Chondrocyte (in vitro differentiated cells): Measurements from ENCODE around the gene GCNA. TPM values are rescaled to one million over a fixed set of nuclear protein-coding genes. Genes with fewer than 3 reads are reported as not detected.

Experiments used
- DNase-seq: peaks from one replicate; pipeline ENCODE4 v3.0.0; 2021; ENCODE audit warnings: mixed read lengths, low spot score
- H3K27ac Mint-ChIP-seq: one replicate; pipeline ENCODE4 v1.8.0; 2021; ENCODE audit warnings: mild to moderate bottlenecking, moderate library complexity, mixed read lengths; ENCODE audit not compliant: unreplicated experiment
- H3K27me3 Mint-ChIP-seq: 2 replicates; pipeline ENCODE4 v1.8.0; 2021; ENCODE audit warnings: low read depth, mixed read lengths
- H3K36me3 Mint-ChIP-seq: 2 replicates; pipeline ENCODE4 v1.8.0; 2021; ENCODE audit warnings: low read depth, mixed read lengths
- H3K4me1 Mint-ChIP-seq: 2 replicates; pipeline ENCODE4 v1.8.0; 2021; ENCODE audit warnings: low read depth, mild to moderate bottlenecking, mixed read lengths
- H3K4me3 Mint-ChIP-seq: one replicate; pipeline ENCODE4 v1.8.0; 2021; ENCODE audit warnings: mild to moderate bottlenecking, moderate library complexity, mixed read lengths; ENCODE audit not compliant: unreplicated experiment
- H3K9me3 Mint-ChIP-seq: 2 replicates; pipeline ENCODE4 v1.8.0; 2021; ENCODE audit warnings: low read depth, mixed read lengths
- CTCF ChIP-seq: fragments of 200-600 bp; sonication (generic); IDR thresholded peaks from 2 replicates; pipeline ENCODE4 v1.5.0; 2021; ENCODE audit warnings: antibody characterized with exemption, mild to moderate bottlenecking, moderate library complexity
- total RNA-seq: library from RNA; stranded (reverse); gene quantifications from 3 replicates; pipeline ENCODE4 v1.2.1, GENCODE V29; 2021

The GCNA gene
- total RNA-seq, 1 donor from 2014 or later, result 3.2 TPM

- no peak for DNase-seq
- Mint-ChIP-seq H3K4me3 (no peak overlapping the region), H3K27me3 (no peaks in the 10 kb centered on the region), H3K36me3 (peaks cover 11% of the 10 kb centered on the region), H3K27ac (no peak overlapping the region), H3K4me1 (peaks cover 31% of the 10 kb centered on the region), H3K9me3 (peaks cover 3% of the 10 kb centered on the region)
- TF ChIP-seq CTCF, result no peak
These were observed 31.4 kb upstream of the GCNA start for GRCh38 chrX:71546879-71547278.

GRCh38 chrX:71547339-71547738, 30.9 kb upstream of the GCNA start:
- no peak overlapping the region for H3K27ac Mint-ChIP-seq
- H3K36me3 Mint-ChIP-seq, result peaks cover 11% of the 10 kb centered on the region

GRCh38 chrX:71549986-71550385, 28.3 kb upstream of the GCNA start:
- H3K9me3 Mint-ChIP-seq, result peaks cover 3% of the 10 kb centered on the region
- no peak for TF ChIP-seq CTCF
- H3K27ac Mint-ChIP-seq, result no peak overlapping the region
- no peak overlapping the region for H3K4me3 Mint-ChIP-seq
- peaks cover 11% of the 10 kb centered on the region for H3K36me3 Mint-ChIP-seq
- H3K27me3 Mint-ChIP-seq, result no peaks in the 10 kb centered on the region
- H3K4me1 Mint-ChIP-seq, result peaks cover 6% of the 10 kb centered on the region
- DNase-seq, result no peak

More at GRCh38 chrX:71547339-71547738, 30.9 kb upstream of the GCNA start:
- H3K4me1 Mint-ChIP-seq, result peaks cover 27% of the 10 kb centered on the region
- no peak for DNase-seq
- H3K9me3 Mint-ChIP-seq, result peaks cover 3% of the 10 kb centered on the region
- H3K4me3 Mint-ChIP-seq, result no peak overlapping the region
- no peaks in the 10 kb centered on the region for H3K27me3 Mint-ChIP-seq
- no peak for TF ChIP-seq CTCF

- DNase-seq, result no peak
- H3K4me3 Mint-ChIP-seq, result no peak overlapping the region
- peaks cover 3% of the 10 kb centered on the region for H3K9me3 Mint-ChIP-seq
- H3K27ac Mint-ChIP-seq, result no peak overlapping the region
- H3K4me1 Mint-ChIP-seq, result peaks cover 4% of the 10 kb centered on the region
- no peak for TF ChIP-seq CTCF
- no peaks in the 10 kb centered on the region for H3K27me3 Mint-ChIP-seq
- peaks cover 13% of the 10 kb centered on the region for H3K36me3 Mint-ChIP-seq
These were observed 27.7 kb upstream of the GCNA start for GRCh38 chrX:71550578-71550977.

GRCh38 chrX:71556036-71556435, 22.2 kb upstream of the GCNA start:
- no peak for TF ChIP-seq CTCF
- H3K27ac Mint-ChIP-seq, result peak overlapping the region; percentile 42
- DNase-seq, result no peak
- H3K36me3 Mint-ChIP-seq, result peaks cover 19% of the 10 kb centered on the region
- no peaks in the 10 kb centered on the region for H3K27me3 Mint-ChIP-seq
- no peaks in the 10 kb centered on the region for H3K9me3 Mint-ChIP-seq
- H3K4me1 Mint-ChIP-seq, result peaks cover 4% of the 10 kb centered on the region
- H3K4me3 Mint-ChIP-seq, result no peak overlapping the region
